HepG2 (cell line): ENCODE data around the gene YWHAQ. TPM values are rescaled to one million over a fixed set of nuclear protein-coding genes. Genes with fewer than 3 reads are reported as not detected.

ENCODE experiments used
- ARNTL ChIP-seq: sonication (generic); formaldehyde crosslinking; IDR thresholded peaks from 2 replicates; pipeline ENCODE4 v1.4.0; 2020; ENCODE audit warnings: mild to moderate bottlenecking, missing genetic modification reagents
- BATF2 ChIP-seq: sonication (generic); formaldehyde crosslinking; IDR thresholded peaks from 2 replicates; pipeline ENCODE4 v1.8.0; 2022; ENCODE audit warnings: mild to moderate bottlenecking, missing genetic modification reagents, moderate library complexity
- BCL6 ChIP-seq: IDR thresholded peaks from 2 replicates; pipeline ENCODE4 v1.6.1; 2016; ENCODE audit warnings: missing genetic modification reagents, missing compliant biosample characterization
- ELK4 ChIP-seq: sonication (generic); formaldehyde crosslinking; IDR thresholded peaks from 2 replicates; pipeline ENCODE4 v1.9.0; 2021; ENCODE audit warnings: missing genetic modification reagents, borderline replicate concordance
- HNF1A ChIP-seq, 2 experiments: sonication (generic) in 1 of 2; formaldehyde crosslinking in 1 of 2; IDR thresholded peaks; 2 replicates each; pipeline versions ENCODE4 v1.4.0 to v1.6.1; 2016 to 2020; ENCODE audit warnings: borderline replicate concordance in 1 of 2, low read depth in 1 of 2, mild to moderate bottlenecking in 1 of 2, missing genetic modification reagents in 1 of 2
- HNRNPK ChIP-seq: fragments of 200-400 bp; formaldehyde crosslinking; IDR thresholded peaks from 2 replicates; pipeline ENCODE4 v1.6.1; 2018; ENCODE audit warnings: low read length, low read depth, moderate library complexity, mild to moderate bottlenecking; ENCODE audit not compliant: poor library complexity, severe bottlenecking
- JUND ChIP-seq: sonication (generic); formaldehyde crosslinking; IDR thresholded peaks from 2 replicates; pipeline ENCODE4 v1.8.0; 2022; ENCODE audit warnings: mild to moderate bottlenecking, missing genetic modification reagents
- MEF2D ChIP-seq: sonication (generic); formaldehyde crosslinking; IDR thresholded peaks from 2 replicates; pipeline ENCODE4 v1.5.1; 2020; ENCODE audit warnings: mild to moderate bottlenecking, missing genetic modification reagents
- NFRKB ChIP-seq: fragments of 450-650 bp; IDR thresholded peaks from 2 replicates; pipeline ENCODE4 v1.6.1; 2017
- SMC3 ChIP-seq: IDR thresholded peaks from 2 replicates; pipeline ENCODE4 v1.6.1; 2011; ENCODE audit warnings: low read length, improper control_type of control experiment
- SNAPC4 ChIP-seq: sonication (generic); formaldehyde crosslinking; IDR thresholded peaks from 2 replicates; pipeline ENCODE4 v1.4.0; 2020; ENCODE audit warnings: mild to moderate bottlenecking, missing genetic modification reagents
- SP5 ChIP-seq: IDR thresholded peaks from 2 replicates; pipeline ENCODE4 v1.6.1; 2016; ENCODE audit warnings: low read depth, borderline replicate concordance
- TAF1 ChIP-seq: sonication (generic); formaldehyde crosslinking; IDR thresholded peaks from 2 replicates; pipeline ENCODE4 v1.4.0; 2020; ENCODE audit warnings: missing genetic modification reagents
- ZBTB7A ChIP-seq: sonication (generic); formaldehyde crosslinking; IDR thresholded peaks from 2 replicates; pipeline ENCODE4 v1.8.0; 2022; ENCODE audit warnings: mild to moderate bottlenecking, missing genetic modification reagents
- ZFP36 ChIP-seq: fragments of 150-350 bp; IDR thresholded peaks from 2 replicates; pipeline ENCODE4 v1.6.1; 2018; ENCODE audit warnings: borderline replicate concordance, low read length, low read depth; ENCODE audit not compliant: partially characterized antibody
- ZNF12 ChIP-seq: sonication (generic); formaldehyde crosslinking; IDR thresholded peaks from 2 replicates; pipeline ENCODE4 v1.5.0; 2020; ENCODE audit warnings: missing genetic modification reagents
- ZNF251 ChIP-seq: sonication (generic); formaldehyde crosslinking; IDR thresholded peaks from 2 replicates; pipeline ENCODE4 v1.9.0; 2021; ENCODE audit warnings: mild to moderate bottlenecking, missing genetic modification reagents
- ZNF567 ChIP-seq: sonication (generic); formaldehyde crosslinking; IDR thresholded peaks from 2 replicates; pipeline ENCODE4 v1.8.1; 2023; ENCODE audit warnings: mild to moderate bottlenecking, missing genetic modification reagents, borderline replicate concordance
- polyA plus RNA-seq, 8 experiments: library from polyadenylated mRNA; depleted of rRNA in 3 of 8; stranded (reverse) in 7 of 8; unstranded in 1 of 8; fragments of >200 nt; fragmentation: Illumina TruSeq in 4 of 8; extraction: Trizol in 4 of 8; gene quantifications; 2 replicates each; pipeline versions ENCODE4 v1.2.1 to v1.2.3, GENCODE V29; 2011 to 2016; ENCODE audit warnings: low read depth in 4 of 8, missing spikeins in 1 of 8, mixed read lengths in 1 of 8; ENCODE audit not compliant: insufficient read depth in 1 of 8
- total RNA-seq, 5 experiments: library from RNA; depleted of rRNA; stranded (reverse); fragments of >200 nt; fragmentation: Illumina TruSeq; extraction: Trizol; gene quantifications; 2 replicates each; pipeline ENCODE4 v1.2.3, GENCODE V29; 2016; ENCODE audit warnings: low read depth in 1 of 5

Gene YWHAQ
- total and polyA plus RNA-seq, 2 of the 13 experiments (the other 11 are each of a cell fraction or from before 2014, with no cell fraction given) = 160 to 304 TPM

- TF ChIP-seq HNF1A (IDR thresholded peaks at IDR 0.05; ENCODE audit: low read depth) (no peak), HNF1A (CRISPR knock-in tag; IDR thresholded peaks at IDR 0.05; ENCODE audit: borderline replicate concordance) (no peak), MEF2D (CRISPR knock-in tag) (no peak), SMC3 (no peak), BCL6 (CRISPR knock-in tag) (peak; percentile 2; the same call in 1 of the 2 replicates), ZBTB7A (CRISPR knock-in tag) (no peak), ZNF12 (CRISPR knock-in tag) (no peak), SNAPC4 (no peak), ARNTL (CRISPR knock-in tag) (no peak), BATF2 (no peak), ZNF251 (CRISPR knock-in tag) (no peak; the same call in 1 of the 2 replicates), SP5 (CRISPR knock-in tag) (no peak), ELK4 (CRISPR knock-in tag) (no peak), NFRKB (no peak), ZFP36 (no peak), TAF1 (CRISPR knock-in tag) (no peak), ZNF567 (CRISPR knock-in tag) (no peak), HNRNPK (peak; percentile 4), JUND (CRISPR knock-in tag) (no peak)
Observed at GRCh38 chr2:9556121-9556743, 74.6 kb downstream of the YWHAQ start (continued).
